GM19238 (cell line): ENCODE results near the gene EFCAB3.
"Not testable (repeated sequence)": the region's sequence is repeated elsewhere in the genome, so short reads cannot be mapped to it uniquely, and the experiment has no call there.

Experiments used
- DNase-seq: peaks from one replicate; pipeline ENCODE4 v3.0.0; 2011; ENCODE audit warnings: low spot score; ENCODE audit not compliant: insufficient read length

The EFCAB3 gene

GRCh38 chr17:62380253-62380652 lies at the start of gene EFCAB3:
EFCAB3 (plus strand) TSS chr17:62380553; CDS start chr17:62382980, 2,427 bp downstream.
- DNase-seq, result no peak

- no peak for DNase-seq
These were observed 43.8 kb upstream of the EFCAB3 start for GRCh38 chr17:62336527-62336926.

GRCh38 chr17:62343764-62344270 lies 36.5 kb upstream of the EFCAB3 start:
- DNase-seq, result no peak

- no peak for DNase-seq
These were observed 29.2 kb upstream of the EFCAB3 start for GRCh38 chr17:62351176-62351575.

- DNase-seq, result no peak
These were observed 14.2 kb upstream of the EFCAB3 start for GRCh38 chr17:62366191-62366590.

GRCh38 chr17:62381561-62381960 lies 1.2 kb downstream of the EFCAB3 start:
- DNase-seq, result no peak

- no peak for DNase-seq
These were observed 8.5 kb downstream of the EFCAB3 start for GRCh38 chr17:62388856-62389255.

GRCh38 chr17:62392908-62393307 lies 12.6 kb downstream of the EFCAB3 start:
- DNase-seq, result no peak

- no peak for DNase-seq
These were observed 18.5 kb downstream of the EFCAB3 start for GRCh38 chr17:62398891-62399290.

GRCh38 chr17:62405451-62405850 lies 25.1 kb downstream of the EFCAB3 start:
- DNase-seq, result no peak

- not testable (repeated sequence) for DNase-seq
These were observed 32.7 kb downstream of the EFCAB3 start for GRCh38 chr17:62413090-62413489.

- peak; percentile 44 for DNase-seq
These were observed 43.5 kb downstream of the EFCAB3 start, which contains the start of gene METTL2A for GRCh38 chr17:62423647-62424461. METTL2A (plus strand) TSS chr17:62423897; CDS start chr17:62423903, 6 bp downstream.

GRCh38 chr17:62426214-62426613 lies 45.9 kb downstream of the EFCAB3 start:
- DNase-seq, result not testable (repeated sequence)

GRCh38 chr17:62435251-62435650 lies 54.9 kb downstream of the EFCAB3 start:
- DNase-seq, result not testable (repeated sequence)

GRCh38 chr17:62441181-62441580 lies 60.8 kb downstream of the EFCAB3 start:
- not testable (repeated sequence) for DNase-seq

- DNase-seq, result no peak
These were observed 63.7 kb downstream of the EFCAB3 start for GRCh38 chr17:62444063-62444462.

- not testable (repeated sequence) for DNase-seq
These were observed 65.4 kb downstream of the EFCAB3 start for GRCh38 chr17:62445791-62446190.

GRCh38 chr17:62452195-62452594 lies 71.8 kb downstream of the EFCAB3 start:
- DNase-seq, result not testable (repeated sequence)

- DNase-seq, result not testable (repeated sequence)
These were observed 72.7 kb downstream of the EFCAB3 start for GRCh38 chr17:62453041-62453440.

GRCh38 chr17:62453656-62454055 lies 73.3 kb downstream of the EFCAB3 start:
- DNase-seq, result not testable (repeated sequence)

GRCh38 chr17:62454111-62454510 lies 73.8 kb downstream of the EFCAB3 start:
- DNase-seq, result not testable (repeated sequence)

GRCh38 chr17:62456016-62456415 lies 75.7 kb downstream of the EFCAB3 start:
- DNase-seq, result no peak

- not testable (repeated sequence) for DNase-seq
These were observed 78.1 kb downstream of the EFCAB3 start for GRCh38 chr17:62458483-62458882.
